NCI-H82 treated with DMSO at 0.1 percent for 48 hours (cell line): ENCODE data around the gene AATK.
"Not testable (repeated sequence)": the region's sequence is repeated elsewhere in the genome, so short reads cannot be mapped to it uniquely, and the experiment has no call there.

Source experiments
- DNase-seq: peaks from one replicate; lab custom pipeline; 2025; ENCODE audit not compliant: unreplicated experiment; lab: John Stamatoyannopoulos, UW

Gene AATK

DNA sequence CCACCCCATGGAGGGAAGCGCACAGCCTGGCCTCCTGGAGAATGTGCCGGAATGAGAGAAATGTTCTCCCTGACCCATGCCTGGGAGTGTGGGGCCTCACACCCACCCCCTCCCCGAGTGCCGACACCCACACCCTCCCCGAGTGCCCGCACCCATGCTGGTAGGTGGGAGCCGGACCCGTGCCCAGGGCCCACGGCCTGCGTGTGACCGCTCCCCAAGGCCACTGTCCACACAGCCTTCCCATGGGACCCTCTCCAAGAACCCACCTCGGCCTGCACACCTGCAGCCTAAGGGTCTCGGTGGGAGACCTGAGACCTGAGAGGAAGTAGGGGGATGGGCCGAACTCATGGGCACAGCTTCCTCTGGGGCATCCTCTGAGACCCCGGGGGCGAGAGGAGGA, 4.0 kb downstream of the AATK start:
- DNase-seq, result no peak

- no peak for DNase-seq
These were observed 4.5 kb downstream of the AATK start for GRCh38 chr17:81161536-81161935.

DNA sequence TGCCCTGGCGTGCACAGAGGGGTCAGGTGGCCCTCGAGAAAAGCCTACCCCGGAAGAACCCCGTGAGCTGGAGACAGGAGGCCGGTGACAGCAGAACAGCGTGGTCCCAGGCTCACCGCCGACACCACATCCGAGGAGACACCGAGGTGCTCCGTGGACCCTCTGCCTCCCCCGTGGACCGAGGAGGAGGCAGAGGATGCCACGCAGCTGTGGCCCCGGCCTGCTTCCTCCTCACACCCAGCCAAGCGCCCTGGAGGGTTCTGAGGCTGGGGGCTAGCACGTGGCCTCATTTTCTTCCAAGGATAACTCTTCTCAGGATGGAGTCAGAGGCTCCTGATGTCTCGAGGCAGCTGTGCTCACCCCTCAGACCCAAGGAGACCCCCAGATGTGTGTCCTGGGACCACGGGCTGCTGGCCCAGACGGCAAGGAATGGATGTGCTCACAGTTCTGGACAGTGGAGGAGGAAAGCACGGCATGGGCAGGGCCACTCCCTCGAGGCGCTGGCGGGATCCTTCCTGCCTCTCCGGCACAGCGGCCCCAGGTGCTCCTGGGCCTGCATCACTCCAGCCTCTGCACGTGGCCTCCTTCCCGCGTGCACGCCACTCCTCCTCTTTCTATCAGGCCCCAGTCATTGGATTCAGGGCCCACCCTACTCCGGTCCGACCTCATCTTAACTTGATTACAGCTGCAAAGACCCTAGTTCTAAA, 5.1 kb downstream of the AATK start:
- no peak for DNase-seq

GRCh38 chr17:81160306-81160705, 5.7 kb downstream of the AATK start:
- DNase-seq, result no peak

DNA sequence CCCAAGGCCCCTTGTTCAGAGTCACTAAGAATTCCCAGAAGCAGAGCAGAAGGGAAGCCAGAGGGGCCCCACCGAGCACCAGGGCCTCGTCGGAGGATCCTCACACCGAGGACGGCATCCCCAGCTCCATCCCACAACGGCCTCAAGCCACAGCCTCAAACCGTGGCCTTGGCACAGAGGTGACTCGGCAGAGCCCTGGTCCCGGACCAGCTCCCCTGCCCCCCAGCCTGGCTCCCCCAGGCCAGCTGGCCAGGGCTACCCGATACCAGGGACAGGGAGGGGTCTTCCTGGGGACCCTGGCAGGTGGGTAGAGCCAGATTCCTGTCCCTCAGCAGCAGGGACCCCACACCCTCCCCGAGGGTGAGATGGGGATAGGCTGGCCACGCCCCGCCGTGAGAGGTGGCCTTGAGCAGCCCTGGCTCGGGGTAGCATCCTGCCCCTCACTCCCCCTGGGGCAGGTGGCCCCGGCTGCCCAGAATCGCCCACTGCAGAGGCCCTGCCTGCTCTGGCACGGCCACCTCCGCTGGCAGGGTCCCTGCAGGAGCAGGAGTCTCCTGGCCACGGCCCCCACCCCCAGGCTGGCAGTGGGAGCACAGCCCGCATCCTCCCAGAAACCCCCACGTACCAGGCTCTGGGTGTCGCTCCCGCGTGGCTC, 6.3 kb downstream of the AATK start:
- no peak for DNase-seq

GRCh38 chr17:81158688-81159590, 7.1 kb downstream of the AATK start:
- DNase-seq, result no peak

DNA sequence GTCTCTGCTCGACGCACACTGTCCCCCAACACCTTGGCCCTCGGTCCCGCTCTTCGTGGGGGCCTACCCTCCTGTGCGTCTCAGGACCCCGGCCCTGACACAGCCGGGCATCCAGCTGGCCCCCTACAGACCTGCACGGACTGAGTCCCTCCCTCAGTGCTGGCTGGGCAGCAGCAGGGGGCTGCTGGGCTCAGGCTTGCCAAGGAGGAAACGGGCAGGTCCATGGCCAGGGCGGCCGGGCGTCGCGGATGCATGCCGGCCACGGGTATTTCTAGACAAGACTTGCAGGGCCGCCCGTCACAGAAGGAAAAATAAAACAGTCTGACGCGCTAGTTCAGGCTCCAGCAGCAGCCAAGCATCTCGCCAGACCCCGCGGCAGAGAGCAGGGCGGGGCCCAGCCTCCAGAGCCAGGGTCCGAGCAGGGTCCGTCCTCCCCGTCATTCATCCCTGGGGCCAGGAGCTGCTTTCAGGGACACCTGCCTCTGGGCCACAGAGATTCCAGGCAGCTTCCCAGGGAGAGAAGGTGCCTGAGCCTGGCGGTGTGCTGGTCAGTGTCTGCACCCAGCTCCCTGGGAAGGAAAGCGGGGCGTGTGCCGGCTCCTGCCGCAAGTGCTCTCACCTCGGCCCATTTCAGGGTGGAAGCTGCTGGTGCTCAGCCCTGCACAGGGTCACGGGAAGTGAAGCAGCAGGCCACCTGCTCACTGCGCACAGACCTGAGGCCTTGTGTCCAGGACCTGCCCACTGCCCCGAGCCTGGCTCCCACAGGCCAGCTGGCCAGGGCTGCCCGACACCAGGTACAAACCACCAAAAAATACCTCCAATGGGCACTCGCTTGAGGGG, 8.0 kb downstream of the AATK start:
- DNase-seq, result no peak

DNA sequence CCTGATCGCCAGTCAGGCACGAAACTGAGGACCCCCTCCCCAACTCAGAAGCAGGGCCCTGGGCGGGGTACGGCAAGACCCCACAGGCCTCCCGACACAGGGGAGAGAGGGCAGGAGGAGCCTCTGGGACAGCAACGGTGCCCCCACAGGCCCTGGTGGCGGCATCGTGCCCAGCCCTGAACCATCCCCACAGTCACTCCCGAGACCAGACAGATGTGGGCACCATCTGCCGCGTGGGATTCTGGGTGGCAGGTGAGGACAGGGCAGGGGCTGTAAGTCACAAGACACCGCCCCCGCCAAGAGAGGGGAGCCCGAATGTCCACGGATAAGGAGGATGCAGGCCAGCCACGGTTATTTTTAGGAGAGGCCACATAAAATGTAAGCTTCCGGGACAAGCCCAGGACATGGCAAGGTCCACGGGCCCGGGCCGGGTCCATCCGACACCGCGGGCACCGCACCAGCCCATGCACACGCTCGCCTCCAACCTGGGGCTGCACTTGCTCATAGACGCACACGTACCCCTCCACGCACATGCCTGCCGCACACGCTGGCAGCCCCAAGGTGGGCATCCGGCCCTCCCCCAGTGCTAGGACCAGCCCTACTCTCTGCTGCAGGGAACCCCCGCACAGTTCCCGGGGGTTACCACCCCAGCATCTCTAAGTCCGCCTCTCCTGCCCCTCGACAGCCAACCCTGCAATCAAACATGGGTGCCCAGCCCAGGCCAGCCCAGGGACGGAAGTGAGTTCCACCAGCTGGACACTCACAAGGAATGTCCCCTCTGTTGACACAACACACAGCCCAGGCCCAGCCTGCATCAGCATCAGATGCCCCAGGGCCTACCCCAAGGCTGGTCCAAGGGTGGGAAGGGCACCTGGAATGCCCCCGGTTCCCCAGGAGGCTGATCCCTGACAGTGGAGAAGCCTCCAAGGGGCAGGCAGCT, 8.9 kb downstream of the AATK start:
- DNase-seq, result no peak

- no peak for DNase-seq
These were observed 11.1 kb downstream of the AATK start for GRCh38 chr17:81154961-81155360.

DNA sequence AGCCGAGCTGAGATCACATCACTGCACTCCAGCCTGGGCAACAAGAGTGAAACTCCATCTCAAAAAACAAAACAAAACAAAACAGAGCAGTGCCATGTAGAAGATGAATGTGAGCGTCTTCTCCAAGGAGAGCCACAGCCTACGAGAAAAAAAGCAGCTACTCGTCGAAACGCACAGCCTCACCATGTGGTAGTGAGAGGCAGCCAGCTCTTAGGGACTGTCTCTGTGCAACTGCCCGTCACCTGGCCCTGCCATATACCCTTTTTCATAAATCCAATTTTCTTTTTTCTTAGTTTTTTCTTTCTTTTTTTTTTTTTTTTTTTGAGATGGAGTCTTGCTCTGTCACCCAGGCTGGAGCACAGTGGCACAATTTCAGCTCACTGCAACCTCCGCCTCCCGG, 12.0 kb downstream of the AATK start:
- not testable (repeated sequence) for DNase-seq

DNA sequence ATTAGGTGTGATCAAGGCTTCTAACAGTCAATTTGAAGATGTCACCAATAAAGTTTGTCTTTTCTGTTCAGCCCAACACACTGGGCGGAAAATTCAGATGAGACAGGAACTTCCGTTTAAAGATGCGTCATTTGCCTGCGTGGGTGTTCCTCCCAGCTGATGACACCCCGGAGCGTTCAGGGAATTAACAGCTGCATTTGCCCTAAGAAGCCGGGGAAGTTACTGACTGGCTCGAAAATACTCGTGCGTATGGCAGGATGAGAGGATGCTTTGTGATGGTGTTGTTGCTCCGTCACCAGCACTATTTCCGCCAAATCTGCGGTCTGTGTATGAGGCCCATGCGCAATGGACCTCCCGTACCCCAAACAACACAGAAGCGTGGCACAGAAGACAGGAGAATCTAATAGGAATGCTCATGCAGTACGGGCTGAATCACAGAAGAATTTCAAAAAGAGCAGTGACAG, 12.6 kb downstream of the AATK start:
- no peak for DNase-seq

DNA sequence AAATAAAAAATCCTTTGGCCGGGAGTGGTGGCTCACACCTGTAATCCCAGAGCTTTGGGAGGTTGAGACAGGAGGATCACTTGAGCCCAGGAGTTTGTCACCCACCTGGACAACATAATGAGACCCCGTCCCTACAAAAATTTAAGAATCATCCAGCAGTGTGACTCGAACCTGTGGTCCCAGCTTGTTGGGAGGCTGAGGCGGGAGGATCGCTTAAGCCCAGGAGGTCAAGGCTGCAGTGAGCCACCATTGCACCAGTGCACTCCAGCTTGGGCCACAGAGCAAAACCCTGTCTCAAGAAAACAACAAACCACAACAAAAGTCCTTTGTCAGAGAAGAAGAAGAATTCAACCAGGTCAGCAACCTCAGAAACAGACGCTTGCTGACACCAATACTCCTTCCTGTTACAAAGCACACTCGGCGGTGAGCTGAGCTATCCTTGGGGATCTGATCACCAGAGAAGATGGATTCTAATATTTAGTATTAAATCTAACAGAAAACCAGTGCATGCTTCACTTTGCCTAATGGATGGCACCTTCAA, 13.7 kb downstream of the AATK start:
- no peak for DNase-seq

DNA sequence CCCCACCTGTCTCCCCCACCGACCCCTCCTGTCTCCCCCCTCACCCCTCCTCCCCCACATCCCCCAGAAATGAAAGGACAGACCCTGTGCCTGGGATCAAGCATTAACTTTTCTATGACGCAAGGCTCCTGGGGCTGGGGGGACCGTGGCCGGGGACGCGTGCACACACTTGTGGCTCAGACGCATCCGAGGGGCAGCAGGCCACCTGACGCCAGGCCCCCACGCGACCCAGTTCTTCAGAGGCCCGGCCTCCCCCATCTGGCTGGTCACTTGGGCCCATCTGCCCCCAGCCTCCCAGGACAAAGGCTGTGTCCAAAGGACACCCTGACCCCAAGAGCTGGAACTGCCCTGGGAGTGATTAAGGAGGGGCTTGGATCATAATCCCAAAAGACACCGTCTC, 14.7 kb downstream of the AATK start:
- no peak for DNase-seq

DNA sequence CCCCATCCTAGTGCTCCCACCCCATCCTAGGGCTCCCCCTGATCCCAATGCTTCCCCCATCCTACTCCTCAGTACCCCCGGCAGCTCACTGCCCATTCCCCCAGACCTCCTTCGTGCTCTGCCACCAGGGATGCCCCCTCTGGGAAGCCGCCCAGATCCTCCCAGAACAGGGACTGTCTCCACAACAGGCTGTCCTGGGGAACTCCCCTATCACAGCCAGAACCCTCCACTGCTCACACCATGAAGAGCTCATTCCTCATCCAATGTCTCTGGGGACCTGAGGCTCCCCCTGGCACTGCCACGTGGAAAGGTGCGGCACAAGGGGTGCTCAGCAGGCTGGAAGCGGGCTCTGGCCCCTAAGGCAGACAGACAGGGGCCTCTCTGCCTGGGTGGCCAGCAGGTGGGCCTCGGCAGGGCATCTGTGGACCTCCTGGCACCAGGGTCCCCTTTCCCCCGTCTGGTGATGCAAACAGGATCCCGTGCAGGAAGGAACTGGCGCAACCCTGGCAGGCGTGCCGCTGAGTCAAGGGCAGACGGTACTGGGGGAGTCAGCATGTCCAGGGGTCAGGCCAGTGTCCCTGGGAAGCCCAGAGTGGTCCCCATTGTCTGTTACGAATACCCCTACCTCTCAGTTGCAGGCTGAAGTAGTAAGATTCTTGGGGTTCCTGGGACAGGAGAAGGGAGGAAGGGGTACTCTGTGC, 15.5 kb downstream of the AATK start:
- DNase-seq, result no peak

GRCh38 chr17:81148986-81149533, 17.0 kb downstream of the AATK start:
- no peak for DNase-seq

GRCh38 chr17:81148571-81148970, 17.4 kb downstream of the AATK start:
- DNase-seq, result no peak

DNA sequence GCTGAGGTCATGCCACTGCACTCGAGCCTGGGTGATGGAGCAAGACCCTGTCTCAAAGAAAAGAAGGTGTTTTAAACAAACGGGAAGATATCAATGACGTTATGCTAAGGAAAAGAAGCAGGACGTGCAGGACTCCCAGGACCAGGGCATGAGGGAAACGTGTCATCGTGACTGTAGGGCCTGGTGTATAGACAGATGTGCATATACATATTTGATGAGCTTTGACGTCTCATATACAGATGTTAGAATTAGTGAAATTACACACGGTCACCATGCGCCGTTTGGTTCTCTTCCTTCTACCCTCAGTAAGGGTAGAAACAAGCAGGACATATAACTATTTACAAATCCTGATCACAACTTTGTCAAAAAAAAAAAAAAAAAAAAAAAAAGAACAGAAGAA, 18.3 kb downstream of the AATK start:
- no peak for DNase-seq

- DNase-seq, result not testable (repeated sequence)
These were observed 19.8 kb downstream of the AATK start for GRCh38 chr17:81146208-81146607.

- no peak for DNase-seq
These were observed 21.6 kb downstream of the AATK start for GRCh38 chr17:81144423-81144781.
